Activated T-cell treated with anti-CD3 and anti-CD28 coated beads for 48 hours (primary cell): ENCODE data around the gene DUSP5.
A peak's percentile ranks its signal among the peaks of the same experiment; 100 is the strongest.
"Not testable (repeated sequence)": the region's sequence is repeated elsewhere in the genome, so short reads cannot be mapped to it uniquely, and the experiment has no call there.

Experiments used
- DNase-seq: peaks from one replicate; pipeline ENCODE4 v3.0.0-alpha.2; 2020; ENCODE audit warnings: low read depth

The DUSP5 gene, protein sequence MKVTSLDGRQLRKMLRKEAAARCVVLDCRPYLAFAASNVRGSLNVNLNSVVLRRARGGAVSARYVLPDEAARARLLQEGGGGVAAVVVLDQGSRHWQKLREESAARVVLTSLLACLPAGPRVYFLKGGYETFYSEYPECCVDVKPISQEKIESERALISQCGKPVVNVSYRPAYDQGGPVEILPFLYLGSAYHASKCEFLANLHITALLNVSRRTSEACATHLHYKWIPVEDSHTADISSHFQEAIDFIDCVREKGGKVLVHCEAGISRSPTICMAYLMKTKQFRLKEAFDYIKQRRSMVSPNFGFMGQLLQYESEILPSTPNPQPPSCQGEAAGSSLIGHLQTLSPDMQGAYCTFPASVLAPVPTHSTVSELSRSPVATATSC

DNA sequence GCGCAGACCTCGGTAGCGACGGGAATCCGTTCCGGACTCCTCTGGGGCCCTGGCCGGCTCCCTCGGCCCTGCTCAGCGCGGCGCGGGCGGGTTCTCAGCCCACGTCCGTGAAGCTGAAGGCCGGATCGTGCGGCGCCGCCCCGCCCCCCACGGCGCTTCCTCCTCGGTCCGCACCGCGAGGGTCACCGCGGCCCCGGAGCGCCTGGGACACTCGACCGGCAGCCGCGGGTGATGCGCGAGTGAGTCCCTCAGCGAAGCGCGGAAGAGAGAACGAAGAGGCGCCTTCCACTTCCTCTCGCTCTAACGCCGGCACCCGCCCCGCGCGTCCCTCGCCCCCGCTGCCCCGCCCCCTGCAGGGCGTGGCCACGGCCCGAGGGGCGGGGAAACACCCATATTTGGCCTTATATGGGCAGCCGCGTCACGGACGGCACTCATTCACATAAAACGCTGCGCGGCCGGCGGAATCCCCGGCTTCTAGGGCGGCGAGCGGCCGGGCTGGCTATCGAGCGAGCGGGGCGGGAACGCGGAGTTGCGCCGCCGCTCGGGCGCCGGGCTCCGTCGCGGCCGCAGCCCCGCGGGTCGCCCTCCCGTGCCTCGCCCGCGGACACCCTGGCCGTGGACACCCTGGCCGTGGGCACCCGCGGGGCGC lies at the start of gene DUSP5:
Gene DUSP5, plus strand, starts transcription at position 470 of the 649 bp plus-strand sequence. CDS start 215 bp downstream, outside the sequence.
- peak; percentile 98 for DNase-seq

DNA sequence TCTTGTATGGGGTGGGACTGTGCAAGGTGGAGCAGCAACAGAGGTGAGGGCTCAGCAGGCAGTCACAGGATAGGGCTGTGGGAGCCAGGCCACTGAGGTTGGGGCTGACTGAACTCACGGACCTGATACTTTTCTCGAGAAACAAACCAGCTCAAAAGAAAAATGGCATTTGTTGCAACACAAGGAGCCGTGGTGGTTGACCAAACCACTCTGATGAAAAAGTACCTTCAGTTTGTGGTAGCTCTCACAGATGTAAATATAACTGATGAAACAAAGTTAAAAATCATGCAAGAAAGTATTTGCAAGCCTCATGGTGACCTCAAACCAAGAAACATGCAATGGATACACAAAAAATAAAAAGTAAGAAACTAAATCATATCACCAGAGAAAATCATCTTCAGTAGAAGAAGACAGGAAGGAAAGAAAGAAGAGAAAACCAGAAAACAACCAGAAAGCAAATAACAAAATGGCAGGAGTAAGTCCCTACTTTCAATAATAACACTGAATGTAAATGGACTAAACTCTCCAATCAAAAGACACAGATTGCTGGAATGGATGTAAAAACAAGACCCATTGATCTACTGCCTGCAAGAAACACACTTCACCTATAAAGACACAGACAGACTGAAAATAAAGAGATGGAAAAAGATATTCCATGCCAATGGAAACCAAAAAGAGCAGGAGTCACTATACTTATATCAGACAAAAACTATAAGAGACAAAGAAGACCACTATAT lies 48.9 kb upstream of the DUSP5 start:
- no peak for DNase-seq

DNA sequence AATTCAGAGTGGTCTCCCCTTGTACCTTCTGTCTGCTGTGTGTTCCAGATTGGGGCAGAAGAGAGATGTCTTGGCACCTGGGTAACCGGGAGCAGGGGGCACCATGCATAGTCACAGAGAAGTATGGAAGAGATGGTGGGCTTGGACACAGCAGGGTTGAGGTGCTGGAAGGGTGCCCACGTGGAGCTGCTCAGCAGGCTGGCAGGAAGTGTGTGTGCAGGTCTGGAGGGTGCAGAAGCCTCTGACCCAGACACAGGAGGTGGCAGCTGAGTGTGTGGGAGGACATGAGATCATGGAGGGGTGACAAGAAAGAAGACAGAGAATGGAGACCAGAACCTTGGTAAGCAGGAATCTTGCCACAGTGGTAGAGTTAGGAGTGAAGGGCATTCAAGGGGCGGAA lies 42.3 kb upstream of the DUSP5 start:
- no peak for DNase-seq

DNA sequence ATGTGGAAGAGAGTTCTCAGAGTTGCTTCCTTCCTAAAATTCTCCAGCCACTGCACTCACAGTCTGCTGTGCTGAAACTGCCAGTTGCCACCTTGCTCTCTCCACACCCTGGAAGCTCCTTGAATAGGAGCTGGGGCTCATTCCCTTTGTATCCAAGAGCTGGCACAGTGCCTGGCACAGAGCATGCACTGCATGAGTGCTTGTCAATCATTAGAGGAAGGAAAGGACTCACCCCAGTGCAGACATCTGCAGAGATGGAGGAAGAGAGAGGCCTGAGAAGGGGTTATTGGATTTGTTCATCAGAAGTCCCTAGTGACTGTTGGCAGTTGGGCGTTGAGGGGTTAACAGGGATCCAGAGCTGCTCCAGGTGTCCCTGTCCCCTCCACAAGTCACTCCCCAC lies 41.7 kb upstream of the DUSP5 start:
- no peak for DNase-seq

DNA sequence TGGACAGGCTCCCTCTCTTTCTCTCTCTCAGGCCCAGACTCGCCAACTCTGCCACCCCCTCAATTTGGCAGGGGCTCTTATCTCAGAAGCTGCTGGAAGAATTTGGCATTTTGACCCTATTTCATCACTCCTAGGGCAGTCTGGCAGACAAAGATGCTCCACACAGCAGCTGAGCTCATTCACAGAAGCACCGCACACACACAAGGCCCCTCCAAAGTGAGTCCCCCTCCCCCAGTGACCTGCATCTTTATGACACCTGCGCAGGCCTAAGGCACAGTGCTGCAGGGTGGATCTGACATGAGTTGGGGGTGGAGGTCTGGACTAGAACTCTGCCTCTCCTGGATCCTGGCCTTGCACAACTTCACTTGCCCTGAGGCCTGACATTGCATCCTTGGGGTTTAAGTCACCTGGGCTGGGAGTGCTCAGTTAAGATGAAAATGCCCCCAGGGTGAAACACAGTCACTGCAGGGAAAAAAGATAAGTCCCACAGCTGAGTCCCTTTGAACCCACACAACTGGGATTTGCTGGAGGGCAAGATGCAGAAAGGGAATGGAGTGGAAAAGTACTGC lies 41.1 kb upstream of the DUSP5 start:
- DNase-seq = no peak

DNA sequence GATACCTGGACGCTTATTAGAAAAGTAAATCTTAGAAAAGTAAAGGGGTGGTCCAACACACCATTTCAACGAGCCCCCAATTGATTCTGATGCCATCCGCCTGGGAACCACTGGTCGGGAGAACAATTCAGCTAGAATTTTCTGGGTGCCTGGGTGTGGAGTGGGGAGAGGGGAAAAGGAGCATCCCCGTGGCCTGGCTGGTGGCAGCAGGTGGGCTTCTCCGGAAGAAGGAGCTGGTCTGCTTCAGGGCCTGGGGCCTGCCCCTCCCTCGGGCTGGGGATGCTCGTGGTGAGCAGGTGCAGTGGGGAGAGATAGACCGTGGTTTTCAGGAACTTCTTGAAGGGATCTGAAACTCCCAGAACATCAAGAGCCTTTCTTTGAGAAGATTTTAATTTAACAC lies 39.9 kb upstream of the DUSP5 start:
- DNase-seq = no peak

DNA sequence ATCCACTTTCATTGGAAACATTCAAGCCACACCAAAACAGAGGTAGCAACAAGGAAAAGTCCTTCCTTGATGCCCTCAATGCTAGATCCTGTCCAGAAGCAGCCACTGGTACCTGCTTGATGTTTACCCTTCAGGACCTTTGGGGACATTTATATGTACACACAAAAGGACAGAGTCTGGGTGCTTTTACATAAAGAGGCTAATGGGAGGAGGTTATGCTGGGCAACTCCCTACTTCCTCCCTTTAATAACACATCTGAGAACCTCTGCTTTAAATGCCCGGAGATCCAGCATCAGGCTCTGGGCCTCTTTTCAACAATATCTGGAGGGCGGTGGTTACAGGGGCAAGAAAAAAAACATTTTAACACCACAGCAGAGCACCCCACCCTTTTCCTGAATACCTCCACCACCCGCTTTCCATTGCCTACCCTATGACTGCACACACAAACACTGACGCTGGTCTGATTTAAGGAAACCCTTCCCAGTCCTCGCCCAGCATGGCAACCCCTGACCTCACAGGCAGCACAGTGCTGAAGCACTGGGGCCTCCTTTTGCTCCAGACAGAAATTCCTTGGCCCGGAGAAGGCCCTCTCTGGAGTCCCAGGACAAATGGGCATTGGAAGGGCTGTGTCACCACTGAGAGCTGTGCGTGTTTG lies 39.3 kb upstream of the DUSP5 start:
- no peak for DNase-seq

DNA sequence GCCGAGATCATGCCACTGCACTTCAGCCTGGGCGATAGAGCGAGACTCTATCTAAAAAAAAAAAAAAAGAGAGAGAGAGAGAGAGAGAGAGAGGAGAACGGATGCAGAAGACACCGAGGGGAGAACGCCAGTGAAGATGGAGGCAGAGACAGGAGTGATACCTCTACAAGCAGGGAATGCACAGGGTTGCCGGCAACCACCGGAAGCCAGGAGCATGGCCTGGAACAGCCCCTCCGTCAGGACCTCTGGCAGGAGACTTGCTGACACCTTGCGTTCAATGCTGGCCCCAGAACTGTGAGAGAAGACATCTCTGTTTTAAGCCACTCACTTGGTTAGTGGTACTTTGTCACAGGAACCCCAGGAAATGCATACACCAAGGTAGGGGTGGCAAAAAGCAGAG lies 38.1 kb upstream of the DUSP5 start:
- DNase-seq = no peak

DNA sequence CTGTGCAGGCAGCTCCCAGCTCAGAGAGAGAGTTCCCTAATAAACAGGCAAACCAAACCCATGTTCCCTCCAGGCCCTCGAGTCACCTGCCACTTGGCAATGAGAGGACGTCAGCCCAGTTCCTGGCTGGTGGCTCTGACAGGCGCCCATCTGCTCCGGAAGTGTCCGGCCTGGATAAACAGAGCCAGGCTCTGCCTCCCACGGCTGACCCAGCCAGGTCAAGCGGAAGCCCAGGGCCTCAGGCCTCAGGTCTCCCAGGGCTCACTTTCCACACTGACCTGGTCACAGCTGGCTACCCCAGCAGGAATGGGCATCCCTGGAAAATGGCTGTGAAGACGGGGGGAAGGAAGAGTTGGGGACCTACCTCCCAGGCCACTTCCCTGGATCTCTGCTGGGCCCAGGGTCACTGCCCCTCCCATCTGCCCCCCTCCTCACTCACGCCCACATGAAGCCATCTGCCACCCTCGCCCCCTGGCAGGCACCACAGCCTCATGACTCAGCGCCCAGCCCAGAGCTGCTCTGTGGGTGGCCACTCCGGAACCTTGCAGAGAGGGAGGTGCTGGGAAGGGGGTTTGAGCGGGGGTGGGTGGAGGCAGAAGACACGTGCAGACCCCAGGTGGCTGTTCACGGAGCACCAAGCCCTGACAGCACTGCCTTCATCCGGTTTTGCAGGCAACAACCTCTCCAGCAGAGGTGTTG lies 37.4 kb upstream of the DUSP5 start:
- DNase-seq = no peak

DNA sequence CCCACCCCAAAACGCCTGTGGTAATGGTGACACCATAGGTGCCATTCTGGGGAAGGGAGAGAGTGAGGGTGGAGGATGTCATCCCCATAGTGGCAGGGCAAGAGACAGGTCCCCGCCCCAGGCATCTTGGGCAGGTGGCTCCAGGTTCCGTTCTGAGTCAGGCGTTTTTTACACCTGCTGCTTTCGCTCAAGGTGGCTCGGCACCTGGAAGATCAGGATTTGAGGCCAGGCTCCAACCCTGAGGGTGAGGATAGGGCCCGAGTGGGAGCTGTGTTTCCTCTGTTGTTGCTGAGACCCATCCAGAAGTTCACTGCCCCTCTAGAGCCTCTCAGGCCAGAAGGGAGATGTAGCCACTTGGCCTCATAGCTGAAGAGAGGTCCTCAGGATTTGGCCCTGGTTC lies 36.6 kb upstream of the DUSP5 start:
- no peak for DNase-seq

DNA sequence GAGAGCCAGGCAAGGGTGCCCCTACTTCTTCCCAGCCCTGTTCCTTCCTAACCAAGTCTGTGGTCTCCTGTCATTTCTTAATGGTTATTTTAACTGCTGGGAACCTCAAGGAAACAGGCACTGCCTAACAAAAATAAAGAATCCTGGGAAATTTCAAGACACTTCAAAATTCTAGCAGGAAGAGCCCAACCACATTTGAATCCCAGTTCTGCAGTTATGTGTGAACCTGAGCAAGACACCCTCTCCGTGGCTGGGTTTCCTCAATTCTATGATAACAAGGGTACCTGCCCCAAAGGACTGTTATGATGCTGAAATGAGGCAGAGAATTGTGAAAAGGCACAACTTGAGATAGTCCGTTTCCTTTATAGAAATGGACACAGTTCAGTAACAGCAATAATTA lies 36.2 kb upstream of the DUSP5 start:
- DNase-seq = no peak

DNA sequence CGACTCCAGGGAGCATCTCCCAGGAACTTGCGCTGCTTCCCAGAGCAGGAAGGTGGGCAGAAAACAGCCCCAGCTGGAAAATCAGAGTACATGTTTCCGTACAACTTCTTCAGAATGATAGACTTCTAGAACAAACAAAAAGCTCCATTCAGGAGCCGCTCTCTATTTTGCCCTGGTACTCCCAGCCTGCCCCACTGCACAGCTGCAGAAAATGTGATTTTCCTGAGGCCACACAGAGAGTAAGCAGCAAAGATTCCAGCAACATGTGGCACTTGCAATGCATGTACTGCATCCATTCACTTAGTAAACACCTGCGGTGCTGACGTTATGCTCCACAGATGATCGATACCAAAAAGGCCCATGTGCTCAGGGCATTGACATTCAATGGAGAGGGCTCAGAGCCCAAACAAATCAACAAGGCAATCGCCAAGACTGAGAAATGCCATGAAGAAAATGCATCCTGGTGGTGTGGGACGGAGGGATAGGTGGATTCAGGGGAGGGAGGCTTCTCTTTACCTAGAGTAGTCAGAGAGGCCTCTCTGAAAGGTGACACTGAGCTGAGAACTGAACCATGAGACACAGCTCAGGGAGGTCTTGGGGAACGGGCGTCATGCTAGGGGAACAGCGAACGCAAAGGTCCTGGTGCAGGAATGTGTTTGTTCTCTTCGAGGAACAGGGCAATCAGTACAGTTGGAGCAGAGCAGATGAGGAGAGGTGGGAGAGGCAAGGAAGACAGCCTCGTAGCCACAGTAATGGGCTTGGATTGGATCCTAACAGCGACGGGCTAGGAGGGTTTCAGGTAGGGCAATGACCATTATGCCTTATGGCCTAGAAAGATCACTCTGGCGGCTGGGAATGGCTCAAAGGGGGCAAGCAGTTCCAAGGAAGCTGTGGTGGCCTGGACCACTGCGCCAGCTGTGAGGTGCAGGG lies 35.3 kb upstream of the DUSP5 start:
- no peak for DNase-seq

DNA sequence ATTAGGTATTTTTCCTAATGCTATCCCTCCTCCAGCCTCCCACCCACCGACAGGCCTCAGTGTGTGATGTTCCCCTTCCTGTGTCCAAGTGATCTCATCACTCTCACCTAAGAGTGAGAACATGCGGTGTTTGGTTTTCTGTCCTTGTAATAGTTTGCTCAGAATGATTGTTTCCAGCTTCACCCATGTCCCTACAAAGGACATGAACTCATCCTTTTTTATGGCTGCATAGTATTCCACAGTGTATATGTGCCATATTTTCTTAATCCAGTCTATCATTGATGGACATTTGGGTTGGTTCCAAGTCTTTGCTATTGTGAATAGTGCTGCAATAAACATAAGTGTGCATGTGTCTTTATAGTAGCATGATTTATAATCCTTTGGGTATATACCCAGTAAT lies 29.4 kb upstream of the DUSP5 start:
- not testable (repeated sequence) for DNase-seq

DNA sequence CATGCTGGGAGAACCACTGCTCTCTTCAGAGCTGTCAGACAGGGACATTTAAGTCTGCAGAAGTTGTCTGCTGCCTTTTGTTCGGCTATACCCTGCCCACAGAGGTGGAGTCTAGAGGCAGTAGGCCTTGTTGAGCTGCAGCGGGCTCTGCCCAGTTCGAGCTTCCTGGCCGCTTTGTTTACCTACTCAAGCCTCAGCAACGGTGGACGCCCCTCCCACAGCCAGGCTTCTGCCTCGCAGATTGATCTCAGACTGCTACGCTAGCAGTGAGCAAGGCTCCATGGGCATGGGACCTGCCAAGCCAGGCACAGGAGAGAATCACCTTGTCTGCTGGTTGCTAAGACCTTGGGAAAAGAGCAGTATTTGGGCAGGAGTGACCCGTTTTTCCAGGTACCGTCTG lies 27.2 kb upstream of the DUSP5 start:
- DNase-seq = not testable (repeated sequence)

DNA sequence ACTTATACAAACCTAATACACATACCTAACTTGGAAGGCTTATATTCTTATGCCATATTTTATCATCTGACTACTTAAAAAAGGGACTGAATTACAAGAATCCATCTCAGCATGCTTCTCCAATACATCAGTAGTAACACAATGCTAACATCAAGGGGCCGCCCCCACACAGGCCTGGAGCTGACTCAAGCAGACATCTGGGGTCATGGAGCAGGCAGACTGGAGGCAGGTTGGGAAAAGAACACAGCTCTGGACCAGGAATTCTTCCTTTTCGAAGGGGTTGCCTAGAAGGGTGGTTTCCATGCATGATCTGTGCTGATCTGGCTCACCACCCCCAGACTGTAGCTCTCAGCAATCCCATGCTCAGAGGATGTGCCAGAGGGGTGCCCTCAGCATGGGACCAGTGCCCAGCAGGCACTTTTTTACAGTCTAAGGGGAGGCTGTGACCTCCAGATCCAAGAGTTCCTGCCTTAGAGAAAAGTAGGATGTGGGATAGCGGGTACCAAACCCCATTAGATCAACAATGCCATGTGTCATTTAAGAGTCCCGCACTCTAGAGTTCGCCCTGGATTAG lies 26.1 kb upstream of the DUSP5 start:
- no peak for DNase-seq

DNA sequence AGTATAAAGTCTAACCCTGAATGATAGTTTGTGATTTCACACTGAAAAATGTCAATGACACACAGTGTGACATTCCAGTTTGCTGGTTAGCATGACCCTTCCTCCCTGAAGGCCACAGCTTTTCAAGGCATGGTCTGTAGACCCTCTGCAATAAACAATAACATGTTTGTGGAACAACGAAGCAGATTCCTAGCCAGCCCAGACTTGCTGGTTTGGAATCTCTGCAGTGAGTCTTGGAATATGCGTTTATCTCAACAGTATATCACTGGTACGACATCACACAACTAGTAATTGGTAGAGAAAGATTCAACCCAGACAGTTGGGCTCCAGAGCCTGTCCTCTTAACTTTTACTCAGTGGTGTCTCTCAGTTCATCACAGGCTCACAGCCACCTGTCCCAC lies 23.7 kb upstream of the DUSP5 start:
- no peak for DNase-seq

DNA sequence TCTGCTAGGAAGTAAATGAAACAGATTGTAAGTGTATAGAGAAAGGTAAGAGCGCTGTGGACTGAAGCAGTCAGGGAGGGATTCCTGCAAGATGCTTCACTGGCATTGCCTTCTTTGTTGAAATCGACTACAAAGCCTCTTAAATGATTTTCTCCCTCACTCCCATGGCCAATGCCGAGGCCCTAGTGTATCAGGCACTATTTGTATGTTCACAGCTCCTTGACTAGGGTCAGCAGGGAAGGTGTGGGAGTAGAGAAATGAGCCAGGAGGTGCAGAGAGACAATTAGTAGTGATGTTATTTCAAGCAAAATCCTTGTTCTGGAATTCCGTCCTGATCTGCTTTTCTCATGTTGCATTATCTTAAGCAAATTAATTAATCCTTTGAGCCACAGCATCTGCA lies 22.9 kb upstream of the DUSP5 start:
- no peak for DNase-seq

DNA sequence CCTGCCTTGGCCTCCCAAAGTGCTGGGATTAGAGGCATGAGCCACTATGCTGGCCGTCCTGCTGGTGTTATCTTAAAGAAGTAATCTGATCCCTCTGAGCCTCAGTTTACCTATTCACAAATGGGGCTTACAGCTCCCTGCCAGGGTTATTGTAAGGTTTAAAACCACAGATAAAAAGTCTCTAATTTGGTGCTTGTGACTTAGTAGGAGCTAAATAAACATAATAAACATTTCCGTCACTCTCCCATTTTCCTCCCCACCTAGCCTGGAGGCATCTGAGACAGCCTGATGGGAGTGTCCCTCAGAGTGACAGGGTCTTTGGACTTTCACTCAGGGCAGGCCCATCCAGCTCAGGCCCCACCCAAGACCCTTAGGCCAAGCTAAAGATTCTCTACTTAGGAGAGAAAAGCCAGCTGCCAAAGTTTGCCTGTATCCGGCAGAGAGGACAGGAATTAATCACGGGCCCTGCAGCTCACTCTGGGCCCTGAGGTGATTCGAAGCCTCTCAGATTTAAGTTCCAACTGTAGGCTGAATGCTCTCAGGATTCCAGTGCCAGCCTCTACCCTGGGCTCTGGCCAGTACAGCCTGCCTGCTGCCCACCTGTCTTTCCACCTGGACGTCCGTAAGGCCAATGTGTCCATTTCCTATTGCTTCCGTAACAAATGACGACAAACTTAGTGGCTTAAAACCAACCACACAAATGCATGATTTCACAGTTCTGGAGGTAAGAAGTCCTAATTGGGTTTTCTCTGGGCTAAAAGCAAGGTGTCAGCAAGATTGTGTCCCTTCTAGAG lies 21.8 kb upstream of the DUSP5 start:
- DNase-seq = no peak

DNA sequence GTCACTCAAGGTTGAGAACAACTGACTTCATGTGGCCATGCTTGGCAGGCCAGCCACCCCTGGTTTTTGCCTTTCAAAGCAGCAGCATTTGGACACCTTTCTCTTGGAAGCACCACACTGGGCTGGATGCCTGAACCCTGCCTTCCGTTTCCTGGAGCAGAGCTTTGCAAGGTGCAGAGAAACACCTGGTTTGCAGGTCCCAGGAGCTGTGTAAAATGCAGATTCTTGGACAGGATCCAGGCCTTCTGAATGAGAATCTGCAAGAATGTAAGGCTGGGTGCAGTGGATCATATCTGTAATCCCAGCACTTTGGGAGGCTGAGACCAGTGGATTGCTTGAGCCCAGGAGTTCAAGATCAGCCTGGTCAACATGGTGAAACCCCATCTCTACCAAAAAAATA lies 18.0 kb upstream of the DUSP5 start:
- no peak for DNase-seq
